ENCODE results near the gene ZNF536. TPM values are rescaled to one million over a fixed set of nuclear protein-coding genes. Genes with fewer than 3 reads are reported as not detected.

Gene ZNF536
- total RNA-seq, 1 donor from 2014 or later: 0.43 TPM

DNA sequence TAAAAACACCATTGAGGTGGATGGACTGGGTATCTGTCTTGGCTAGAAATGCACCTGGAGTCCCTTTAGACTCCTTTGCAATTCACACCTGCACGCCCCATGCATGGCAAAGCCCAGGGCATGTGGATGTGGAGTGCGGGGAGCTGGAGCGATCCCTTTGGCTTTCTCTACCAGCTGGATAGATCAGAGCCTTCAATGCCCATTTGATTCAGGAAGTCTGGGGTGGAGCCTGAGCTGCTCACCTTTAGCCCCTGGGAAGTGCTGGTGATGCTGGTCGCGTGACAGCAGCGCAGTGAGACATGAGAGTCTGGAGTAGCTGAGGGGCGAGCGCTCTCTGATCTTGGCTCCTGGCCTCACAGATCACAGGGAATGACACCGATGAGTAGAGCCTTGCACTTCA, 4.8 kb upstream of the ZNF536 start:
- no peaks in the 10 kb centered on the region for H3K9me3 ChIP-seq (ENCODE audit: insufficient read depth, low read depth, low read length)
- no peaks in the 10 kb centered on the region for H3K36me3 ChIP-seq (ENCODE audit: insufficient read depth, low read length)
- Mint-ChIP-seq H3K27ac (ENCODE audit: unreplicated experiment) (no peak overlapping the region), H3K4me3 (ENCODE audit: unreplicated experiment) (no peak overlapping the region), H3K36me3 (ENCODE audit: low read depth, unreplicated experiment) (no peaks in the 10 kb centered on the region), H3K9me3 (ENCODE audit: unreplicated experiment) (no peaks in the 10 kb centered on the region), H3K27me3 (ENCODE audit: low read depth, unreplicated experiment) (peaks cover 59% of the 10 kb centered on the region), H3K4me1 (ENCODE audit: low read depth, unreplicated experiment) (peaks cover 3% of the 10 kb centered on the region)
- H3K4me3 ChIP-seq (ENCODE audit: insufficient read depth, low read depth, low read length): no peak overlapping the region
- H3K4me1 ChIP-seq (ENCODE audit: insufficient read depth, low read length): no peaks in the 10 kb centered on the region
- TF ChIP-seq EZH2 (IDR thresholded peaks at IDR 0.05; ENCODE audit: insufficient read depth, low read length) (no peak), CTCF (IDR thresholded peaks at IDR 0.05; ENCODE audit: insufficient read depth, low read depth, low read length) (no peak)
- no peak for DNase-seq (ENCODE audit: low read depth)
- no peak overlapping the region for H3K4me2 ChIP-seq (ENCODE audit: low read length)
- no peaks in the 10 kb centered on the region for H3K79me2 ChIP-seq (ENCODE audit: insufficient read depth, low read length)
- H3K9ac ChIP-seq (ENCODE audit: low read length): no peak overlapping the region
- no peak for FAIRE-seq
- H2AFZ ChIP-seq (ENCODE audit: low read depth, low read length): no peak overlapping the region
- peaks cover 3% of the 10 kb centered on the region for H3K27me3 ChIP-seq (ENCODE audit: insufficient read depth, low read length)
- no peaks in the 10 kb centered on the region for H4K20me1 ChIP-seq (ENCODE audit: insufficient read depth, low read length)
- H3K27ac ChIP-seq (ENCODE audit: low read depth, low read length): no peak overlapping the region

- TF ChIP-seq EZH2 (IDR thresholded peaks at IDR 0.05; ENCODE audit: insufficient read depth, low read length) (no peak), CTCF (IDR thresholded peaks at IDR 0.05; ENCODE audit: insufficient read depth, low read depth, low read length) (no peak)
- H3K9ac ChIP-seq (ENCODE audit: low read length): no peak overlapping the region
- no peak overlapping the region for H3K4me2 ChIP-seq (ENCODE audit: low read length)
- Mint-ChIP-seq H3K4me3 (ENCODE audit: unreplicated experiment) (no peak overlapping the region), H3K27me3 (ENCODE audit: low read depth, unreplicated experiment) (peaks cover 70% of the 10 kb centered on the region), H3K27ac (ENCODE audit: unreplicated experiment) (no peak overlapping the region), H3K9me3 (ENCODE audit: unreplicated experiment) (no peaks in the 10 kb centered on the region), H3K36me3 (ENCODE audit: low read depth, unreplicated experiment) (no peaks in the 10 kb centered on the region), H3K4me1 (ENCODE audit: low read depth, unreplicated experiment) (peaks cover 3% of the 10 kb centered on the region)
- DNase-seq (ENCODE audit: low read depth) (no peak), FAIRE-seq (no peak)
- no peak overlapping the region for H3K27ac ChIP-seq (ENCODE audit: low read depth, low read length)
- H3K27me3 ChIP-seq (ENCODE audit: insufficient read depth, low read length): peaks cover 5% of the 10 kb centered on the region
- no peaks in the 10 kb centered on the region for H3K79me2 ChIP-seq (ENCODE audit: insufficient read depth, low read length)
- H4K20me1 ChIP-seq (ENCODE audit: insufficient read depth, low read length): no peaks in the 10 kb centered on the region
- no peak overlapping the region for H3K4me3 ChIP-seq (ENCODE audit: insufficient read depth, low read depth, low read length)
- no peaks in the 10 kb centered on the region for H3K9me3 ChIP-seq (ENCODE audit: insufficient read depth, low read depth, low read length)
- no peaks in the 10 kb centered on the region for H3K4me1 ChIP-seq (ENCODE audit: insufficient read depth, low read length)
- H3K36me3 ChIP-seq (ENCODE audit: insufficient read depth, low read length): no peaks in the 10 kb centered on the region
- H2AFZ ChIP-seq (ENCODE audit: low read depth, low read length): no peak overlapping the region
Observed at GRCh38 chr19:30369833-30370232, 2.4 kb upstream of the ZNF536 start.

- Histone ChIP-seq H3K36me3 (ENCODE audit: insufficient read depth, low read length) (no peaks in the 10 kb centered on the region), H3K9me3 (ENCODE audit: insufficient read depth, low read depth, low read length) (no peaks in the 10 kb centered on the region), H3K27me3 (ENCODE audit: insufficient read depth, low read length) (peaks cover 12% of the 10 kb centered on the region), H3K4me3 (ENCODE audit: insufficient read depth, low read depth, low read length) (no peak overlapping the region), H3K27ac (ENCODE audit: low read depth, low read length) (no peak overlapping the region), H2AFZ (ENCODE audit: low read depth, low read length) (no peak overlapping the region), H3K79me2 (ENCODE audit: insufficient read depth, low read length) (no peaks in the 10 kb centered on the region), H4K20me1 (ENCODE audit: insufficient read depth, low read length) (no peaks in the 10 kb centered on the region), H3K4me1 (ENCODE audit: insufficient read depth, low read length) (no peaks in the 10 kb centered on the region), H3K9ac (ENCODE audit: low read length) (no peak overlapping the region), H3K4me2 (ENCODE audit: low read length) (no peak overlapping the region)
- Mint-ChIP-seq H3K27me3 (ENCODE audit: low read depth, unreplicated experiment) (peaks cover 67% of the 10 kb centered on the region), H3K9me3 (ENCODE audit: unreplicated experiment) (peaks cover 4% of the 10 kb centered on the region), H3K36me3 (ENCODE audit: low read depth, unreplicated experiment) (no peaks in the 10 kb centered on the region), H3K4me1 (ENCODE audit: low read depth, unreplicated experiment) (peaks cover 2% of the 10 kb centered on the region), H3K27ac (ENCODE audit: unreplicated experiment) (no peak overlapping the region), H3K4me3 (ENCODE audit: unreplicated experiment) (no peak overlapping the region)
- TF ChIP-seq EZH2 (IDR thresholded peaks at IDR 0.05; ENCODE audit: insufficient read depth, low read length) (no peak), CTCF (IDR thresholded peaks at IDR 0.05; ENCODE audit: insufficient read depth, low read depth, low read length) (no peak)
- DNase-seq (ENCODE audit: low read depth) (no peak), FAIRE-seq (no peak)
Observed at GRCh38 chr19:30371161-30371836, 885 bp upstream of the ZNF536 start.

Data from astrocyte (in vitro differentiated cells and primary cell).